ENCODE data around the gene COL4A6.

COL4A6 gene

DNA sequence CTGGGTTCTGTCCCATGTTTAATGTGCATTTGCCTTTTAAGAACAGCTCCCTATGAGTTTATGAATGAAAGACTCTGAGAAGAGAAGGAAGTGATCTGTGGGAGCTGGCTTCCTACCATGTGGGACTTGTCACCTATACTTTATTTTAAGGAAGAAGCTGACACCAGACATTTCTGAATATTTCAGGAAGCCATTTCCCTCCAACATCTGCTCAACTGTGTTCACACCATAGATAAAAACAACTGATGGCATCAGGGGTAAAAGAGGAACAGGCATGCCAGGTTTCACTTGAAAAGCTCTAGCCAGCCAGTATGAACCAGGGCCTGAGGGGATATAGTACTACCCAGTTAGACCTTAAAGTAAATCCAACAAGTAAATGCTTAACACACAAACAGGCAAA is 116.0 kb downstream of the COL4A6 start:
- Histone ChIP-seq H3K14ac (ENCODE audit: low read length) (no peak overlapping the region), H2BK12ac (ENCODE audit: low read length) (no peak overlapping the region), H3K23ac (ENCODE audit: low read depth, low read length, poor library complexity) (no peak overlapping the region), H2AFZ (ENCODE audit: low read length) (no peak overlapping the region), H3K18ac (ENCODE audit: low read length) (no peak overlapping the region), H3K9me3 (replicated peaks in 1 of 2; ENCODE audit: control insufficient read depth in 2 of 2, insufficient read depth in 1 of 2, low read depth in 1 of 2, low read length in 2 of 2) (no peaks in the 10 kb centered on the region), H2BK120ac (ENCODE audit: low read depth, low read length) (no peak overlapping the region), H3K27ac (replicated peaks; ENCODE audit: low read length) (no peak overlapping the region), H3K4ac (ENCODE audit: low read length) (no peak overlapping the region), H2AK5ac (ENCODE audit: low read depth, low read length) (no peak overlapping the region), H2BK15ac (ENCODE audit: low read length) (no peak overlapping the region), H2BK5ac (ENCODE audit: low read length) (no peak overlapping the region), H3K4me1 (ENCODE audit: control insufficient read depth in 2 of 2, insufficient read depth in 1 of 2, low read depth in 1 of 2, low read length in 2 of 2) (no peaks in the 10 kb centered on the region), H3K9ac (ENCODE audit: low read depth, low read length, poor library complexity) (no peak overlapping the region), H4K8ac (ENCODE audit: low read depth, low read length) (no peak overlapping the region), H3K4me2 (ENCODE audit: insufficient read depth, low read length, poor library complexity, severe bottlenecking) (no peak overlapping the region), H3K79me1 (ENCODE audit: low read depth, low read length) (no peaks in the 10 kb centered on the region), H3K4me3 (ENCODE audit: low read length in 2 of 2) (no peak overlapping the region), H4K91ac (ENCODE audit: low read depth, low read length, poor library complexity) (no peak overlapping the region), H3K36me3 (replicated peaks in 1 of 2; ENCODE audit: control insufficient read depth in 2 of 2, insufficient read depth in 2 of 2, low read length in 2 of 2) (no peaks in the 10 kb centered on the region), H3K27me3 (ENCODE audit: control insufficient read depth in 3 of 3, insufficient read depth in 3 of 3, low read depth in 1 of 3, low read length in 3 of 3) (no peaks in the 10 kb centered on the region)
- no peak for DNase-seq (ENCODE audit: low spot score)

GRCh38 chrX:108316456-108316855 is 121.8 kb downstream of the COL4A6 start:
- Histone ChIP-seq H3K9me3 (replicated peaks in 1 of 2; ENCODE audit: control insufficient read depth in 2 of 2, insufficient read depth in 1 of 2, low read depth in 1 of 2, low read length in 2 of 2) (no peaks in the 10 kb centered on the region), H3K27ac (replicated peaks; ENCODE audit: low read length) (no peak overlapping the region), H2AFZ (ENCODE audit: low read length) (no peak overlapping the region), H3K18ac (ENCODE audit: low read length) (no peak overlapping the region), H4K91ac (ENCODE audit: low read depth, low read length, poor library complexity) (no peak overlapping the region), H2BK5ac (ENCODE audit: low read length) (no peak overlapping the region), H3K4me2 (ENCODE audit: insufficient read depth, low read length, poor library complexity, severe bottlenecking) (no peak overlapping the region), H3K4me3 (ENCODE audit: low read length in 2 of 2) (no peak overlapping the region), H3K79me1 (ENCODE audit: low read depth, low read length) (no peaks in the 10 kb centered on the region), H3K4me1 (ENCODE audit: control insufficient read depth in 2 of 2, insufficient read depth in 1 of 2, low read depth in 1 of 2, low read length in 2 of 2) (no peaks in the 10 kb centered on the region), H2AK5ac (ENCODE audit: low read depth, low read length) (no peak overlapping the region), H3K36me3 (replicated peaks in 1 of 2; ENCODE audit: control insufficient read depth in 2 of 2, insufficient read depth in 2 of 2, low read length in 2 of 2) (no peaks in the 10 kb centered on the region), H3K27me3 (ENCODE audit: control insufficient read depth in 3 of 3, insufficient read depth in 3 of 3, low read depth in 1 of 3, low read length in 3 of 3) (no peaks in the 10 kb centered on the region), H3K23ac (ENCODE audit: low read depth, low read length, poor library complexity) (no peak overlapping the region), H3K9ac (ENCODE audit: low read depth, low read length, poor library complexity) (no peak overlapping the region), H2BK120ac (ENCODE audit: low read depth, low read length) (no peak overlapping the region), H2BK12ac (ENCODE audit: low read length) (no peak overlapping the region), H3K14ac (ENCODE audit: low read length) (no peak overlapping the region), H3K4ac (ENCODE audit: low read length) (no peak overlapping the region), H2BK15ac (ENCODE audit: low read length) (no peak overlapping the region), H4K8ac (ENCODE audit: low read depth, low read length) (no peak overlapping the region)
- no CpG with 5 or more reads among the region's 1 CpG for WGBS, 2 donors (ENCODE audit: extremely low coverage in 2 of 2, insufficient read length in 2 of 2, insufficient replicate concordance in 1 of 2)
- no peak for DNase-seq (ENCODE audit: low spot score)

- Histone ChIP-seq H4K8ac (ENCODE audit: low read depth, low read length) (no peak overlapping the region), H3K27me3 (ENCODE audit: control insufficient read depth in 3 of 3, insufficient read depth in 3 of 3, low read depth in 1 of 3, low read length in 3 of 3) (no peaks in the 10 kb centered on the region), H4K91ac (ENCODE audit: low read depth, low read length, poor library complexity) (no peak overlapping the region), H3K23ac (ENCODE audit: low read depth, low read length, poor library complexity) (no peak overlapping the region), H2BK15ac (ENCODE audit: low read length) (no peak overlapping the region), H3K4me1 (ENCODE audit: control insufficient read depth in 2 of 2, insufficient read depth in 1 of 2, low read depth in 1 of 2, low read length in 2 of 2) (no peaks in the 10 kb centered on the region), H3K9ac (ENCODE audit: low read depth, low read length, poor library complexity) (no peak overlapping the region), H3K4me3 (ENCODE audit: low read length in 2 of 2) (no peak overlapping the region), H3K9me3 (replicated peaks in 1 of 2; ENCODE audit: control insufficient read depth in 2 of 2, insufficient read depth in 1 of 2, low read depth in 1 of 2, low read length in 2 of 2) (no peaks in the 10 kb centered on the region), H3K36me3 (replicated peaks in 1 of 2; ENCODE audit: control insufficient read depth in 2 of 2, insufficient read depth in 2 of 2, low read length in 2 of 2) (no peaks in the 10 kb centered on the region), H2BK120ac (ENCODE audit: low read depth, low read length) (no peak overlapping the region), H2AK5ac (ENCODE audit: low read depth, low read length) (no peak overlapping the region), H3K79me1 (ENCODE audit: low read depth, low read length) (no peaks in the 10 kb centered on the region), H3K4me2 (ENCODE audit: insufficient read depth, low read length, poor library complexity, severe bottlenecking) (no peak overlapping the region), H2BK12ac (ENCODE audit: low read length) (no peak overlapping the region), H3K18ac (ENCODE audit: low read length) (no peak overlapping the region), H2BK5ac (ENCODE audit: low read length) (no peak overlapping the region), H3K27ac (replicated peaks; ENCODE audit: low read length) (no peak overlapping the region), H2AFZ (ENCODE audit: low read length) (no peak overlapping the region), H3K4ac (ENCODE audit: low read length) (no peak overlapping the region), H3K14ac (ENCODE audit: low read length) (no peak overlapping the region)
- no peak for DNase-seq (ENCODE audit: low spot score)
- no CpG with 5 or more reads among the region's 1 CpG for WGBS, 2 donors (ENCODE audit: extremely low coverage in 2 of 2, insufficient read length in 2 of 2, insufficient replicate concordance in 1 of 2)
Measured at GRCh38 chrX:108313669-108314068, 124.6 kb downstream of the COL4A6 start.

DNA sequence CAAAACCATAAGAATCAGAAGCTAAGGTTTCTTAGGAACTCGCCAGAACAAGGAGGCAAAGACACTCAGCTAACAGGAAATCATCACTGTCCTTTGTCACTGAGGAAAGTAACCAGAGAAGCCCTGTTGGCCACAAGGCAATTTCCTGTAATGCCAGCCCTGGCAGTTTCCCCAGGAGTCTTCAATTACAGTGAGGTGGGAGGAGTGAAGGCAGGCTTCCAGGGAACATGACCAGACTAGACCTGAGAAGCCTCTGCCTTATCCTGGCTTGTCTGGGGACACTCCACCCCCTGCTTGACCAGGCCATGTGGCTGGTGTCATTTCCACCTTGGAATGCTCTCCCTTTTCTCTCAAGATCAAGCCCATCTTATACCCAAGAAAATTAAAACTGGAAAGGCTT is 125.3 kb downstream of the COL4A6 start:
- no peaks in the 10 kb centered on the region for H3K27me3 ChIP-seq (ENCODE audit: control insufficient read depth in 3 of 3, insufficient read depth in 3 of 3, low read depth in 1 of 3, low read length in 3 of 3)
- no peak overlapping the region for H2AK5ac ChIP-seq (ENCODE audit: low read depth, low read length)
- peak overlapping the region; percentile 14 for H3K27ac ChIP-seq (replicated peaks; ENCODE audit: low read length)
- H3K9me3 ChIP-seq (replicated peaks in 1 of 2; ENCODE audit: control insufficient read depth in 2 of 2, insufficient read depth in 1 of 2, low read depth in 1 of 2, low read length in 2 of 2): no peaks in the 10 kb centered on the region
- no peak overlapping the region for H3K14ac ChIP-seq (ENCODE audit: low read length)
- H3K4ac ChIP-seq (ENCODE audit: low read length): no peak overlapping the region
- H2BK15ac ChIP-seq (ENCODE audit: low read length): no peak overlapping the region
- no peak overlapping the region for H4K8ac ChIP-seq (ENCODE audit: low read depth, low read length)
- no peak for DNase-seq (ENCODE audit: low spot score)
- WGBS, 2 donors (ENCODE audit: extremely low coverage in 2 of 2, insufficient read length in 2 of 2, insufficient replicate concordance in 1 of 2): no CpG with 5 or more reads among the region's 1 CpG
- no peaks in the 10 kb centered on the region for H3K79me1 ChIP-seq (ENCODE audit: low read depth, low read length)
- no peak overlapping the region for H2BK12ac ChIP-seq (ENCODE audit: low read length)
- no peak overlapping the region for H3K9ac ChIP-seq (ENCODE audit: low read depth, low read length, poor library complexity)
- no peaks in the 10 kb centered on the region for H3K36me3 ChIP-seq (replicated peaks in 1 of 2; ENCODE audit: control insufficient read depth in 2 of 2, insufficient read depth in 2 of 2, low read length in 2 of 2)
- peak overlapping the region; percentile 12 for H2AFZ ChIP-seq (ENCODE audit: low read length)
- no peak overlapping the region for H3K4me2 ChIP-seq (ENCODE audit: insufficient read depth, low read length, poor library complexity, severe bottlenecking)
- H3K18ac ChIP-seq (ENCODE audit: low read length): no peak overlapping the region
- no peak overlapping the region for H3K4me3 ChIP-seq (ENCODE audit: low read length in 2 of 2)
- no peaks in the 10 kb centered on the region for H3K4me1 ChIP-seq (ENCODE audit: control insufficient read depth in 2 of 2, insufficient read depth in 1 of 2, low read depth in 1 of 2, low read length in 2 of 2)
- H2BK5ac ChIP-seq (ENCODE audit: low read length): no peak overlapping the region
- no peak overlapping the region for H4K91ac ChIP-seq (ENCODE audit: low read depth, low read length, poor library complexity)
- no peak overlapping the region for H2BK120ac ChIP-seq (ENCODE audit: low read depth, low read length)
- H3K23ac ChIP-seq (ENCODE audit: low read depth, low read length, poor library complexity): no peak overlapping the region

Measured in neuronal stem cell (in vitro differentiated cells).